Esophagus squamous epithelium (tissue), 4 donors: Measurements from ENCODE around the gene RGR.

ENCODE experiments used
- POLR2A ChIP-seq, 4 donors: fragments of 450-650 bp; IDR thresholded peaks; one replicate each; pipeline ENCODE4 v1.6.1; 2017; ENCODE audit warnings: antibody characterized with exemption in 4 of 4, mild to moderate bottlenecking in 4 of 4, moderate library complexity in 3 of 4
- TF ChIP-seq, protein P1 (sequence below), 6 experiments: fragments of 450-650 bp in 4 of 6; fragments of 200-600 bp in 2 of 6; sonication (generic) in 2 of 6; IDR thresholded peaks; one replicate each; pipeline ENCODE4 v1.5.1; 2016 to 2019; ENCODE audit warnings: antibody characterized with exemption in 6 of 6, mild to moderate bottlenecking in 4 of 6, moderate library complexity in 4 of 6

GRCh38 chr10:84238909-84239308 is 5.9 kb upstream of the RGR start:
- TF ChIP-seq, protein P1, sequence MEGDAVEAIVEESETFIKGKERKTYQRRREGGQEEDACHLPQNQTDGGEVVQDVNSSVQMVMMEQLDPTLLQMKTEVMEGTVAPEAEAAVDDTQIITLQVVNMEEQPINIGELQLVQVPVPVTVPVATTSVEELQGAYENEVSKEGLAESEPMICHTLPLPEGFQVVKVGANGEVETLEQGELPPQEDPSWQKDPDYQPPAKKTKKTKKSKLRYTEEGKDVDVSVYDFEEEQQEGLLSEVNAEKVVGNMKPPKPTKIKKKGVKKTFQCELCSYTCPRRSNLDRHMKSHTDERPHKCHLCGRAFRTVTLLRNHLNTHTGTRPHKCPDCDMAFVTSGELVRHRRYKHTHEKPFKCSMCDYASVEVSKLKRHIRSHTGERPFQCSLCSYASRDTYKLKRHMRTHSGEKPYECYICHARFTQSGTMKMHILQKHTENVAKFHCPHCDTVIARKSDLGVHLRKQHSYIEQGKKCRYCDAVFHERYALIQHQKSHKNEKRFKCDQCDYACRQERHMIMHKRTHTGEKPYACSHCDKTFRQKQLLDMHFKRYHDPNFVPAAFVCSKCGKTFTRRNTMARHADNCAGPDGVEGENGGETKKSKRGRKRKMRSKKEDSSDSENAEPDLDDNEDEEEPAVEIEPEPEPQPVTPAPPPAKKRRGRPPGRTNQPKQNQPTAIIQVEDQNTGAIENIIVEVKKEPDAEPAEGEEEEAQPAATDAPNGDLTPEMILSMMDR (IDR thresholded peaks at IDR 0.05) = no peak
- no peak for TF ChIP-seq POLR2A (IDR thresholded peaks at IDR 0.05)
